ENCODE data around the gene CCDC134.
"Not testable (repeated sequence)": the region's sequence is repeated elsewhere in the genome, so short reads cannot be mapped to it uniquely, and the experiment has no call there.

The CCDC134 gene

DNA sequence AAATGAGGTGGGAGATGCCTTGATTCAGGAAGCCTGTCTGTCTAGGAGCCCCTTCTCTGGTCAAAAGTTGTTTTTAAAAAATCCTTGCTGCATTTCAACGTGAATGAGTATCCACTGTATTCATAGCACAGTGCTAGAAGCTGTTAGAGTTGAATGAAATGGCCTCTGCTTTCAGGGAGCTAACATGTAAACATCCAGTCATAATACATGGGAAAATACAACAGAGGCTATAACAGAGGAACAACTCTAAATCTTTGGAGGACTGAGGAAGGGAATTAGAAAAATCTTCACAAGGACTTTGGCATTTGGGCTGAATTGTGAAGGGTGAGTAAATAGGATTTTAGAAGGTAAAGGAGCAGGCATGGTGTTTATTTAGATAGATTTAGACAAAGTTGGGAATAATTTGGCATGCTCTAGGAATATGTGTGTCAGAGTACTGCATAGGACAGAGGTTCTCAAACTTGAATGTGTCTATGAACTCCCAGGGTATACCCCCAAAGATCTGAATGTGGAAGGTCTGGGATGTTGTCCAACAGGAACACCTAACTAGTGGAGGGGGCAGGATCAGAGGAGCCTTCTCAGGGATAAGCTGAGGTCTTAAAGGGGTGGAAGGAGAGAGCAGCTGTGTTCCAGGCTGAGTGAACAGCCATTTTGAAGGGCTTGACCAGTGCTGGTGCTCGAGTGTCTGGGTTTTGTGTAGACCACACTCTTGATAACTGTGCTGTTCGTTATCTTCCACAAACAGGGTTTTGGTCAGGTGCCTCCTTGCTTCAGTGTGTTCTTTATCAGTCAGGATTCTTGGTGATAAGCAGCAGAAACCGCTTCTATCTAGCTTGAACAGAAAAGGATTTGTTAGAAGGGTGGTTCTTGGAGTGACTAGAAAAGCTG is 45.1 kb downstream of the CCDC134 start:
- no peak for DNase-seq

DNA sequence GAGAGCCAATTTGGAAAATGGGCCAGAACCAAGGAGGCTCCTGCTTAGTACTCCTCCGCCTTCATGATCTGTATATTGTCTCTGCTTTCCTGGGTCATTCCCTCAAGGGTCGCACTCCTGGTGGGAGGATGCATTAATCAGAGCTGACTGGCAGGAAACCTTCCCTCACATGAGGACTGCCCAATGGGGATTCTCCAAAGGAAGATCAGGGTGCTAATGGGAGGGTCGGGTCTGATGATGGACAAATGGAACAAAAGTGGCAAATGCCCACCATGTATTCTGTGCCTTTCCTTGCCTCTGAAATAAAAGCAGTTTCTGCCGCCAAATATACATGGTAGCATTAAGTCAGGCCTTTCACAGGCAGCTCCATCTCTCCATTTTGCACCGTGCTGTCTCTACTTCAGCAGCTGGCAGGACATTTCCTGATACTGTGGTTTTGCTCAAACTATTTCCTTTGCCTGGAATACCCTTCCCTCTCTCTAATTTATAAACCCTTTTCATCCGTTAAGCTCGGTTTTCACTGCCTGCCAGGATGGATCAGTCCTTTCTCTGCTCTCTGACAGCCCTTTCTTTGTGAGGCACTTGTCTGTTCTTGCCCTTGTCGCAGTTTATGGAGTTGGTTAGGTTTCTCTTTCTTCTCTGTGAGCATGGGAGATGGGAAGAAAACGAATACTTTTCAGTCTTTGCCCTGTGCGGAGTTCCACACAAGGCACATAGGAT is 45.9 kb downstream of the CCDC134 start:
- no peak for DNase-seq

GRCh38 chr22:41847300-41847699 is 46.8 kb downstream of the CCDC134 start:
- DNase-seq = no peak

- DNase-seq = peak; percentile 26
These were observed 48.0 kb downstream of the CCDC134 start for GRCh38 chr22:41848468-41848867.

- no peak for DNase-seq
These were observed 56.0 kb downstream of the CCDC134 start for GRCh38 chr22:41856469-41856868.

DNA sequence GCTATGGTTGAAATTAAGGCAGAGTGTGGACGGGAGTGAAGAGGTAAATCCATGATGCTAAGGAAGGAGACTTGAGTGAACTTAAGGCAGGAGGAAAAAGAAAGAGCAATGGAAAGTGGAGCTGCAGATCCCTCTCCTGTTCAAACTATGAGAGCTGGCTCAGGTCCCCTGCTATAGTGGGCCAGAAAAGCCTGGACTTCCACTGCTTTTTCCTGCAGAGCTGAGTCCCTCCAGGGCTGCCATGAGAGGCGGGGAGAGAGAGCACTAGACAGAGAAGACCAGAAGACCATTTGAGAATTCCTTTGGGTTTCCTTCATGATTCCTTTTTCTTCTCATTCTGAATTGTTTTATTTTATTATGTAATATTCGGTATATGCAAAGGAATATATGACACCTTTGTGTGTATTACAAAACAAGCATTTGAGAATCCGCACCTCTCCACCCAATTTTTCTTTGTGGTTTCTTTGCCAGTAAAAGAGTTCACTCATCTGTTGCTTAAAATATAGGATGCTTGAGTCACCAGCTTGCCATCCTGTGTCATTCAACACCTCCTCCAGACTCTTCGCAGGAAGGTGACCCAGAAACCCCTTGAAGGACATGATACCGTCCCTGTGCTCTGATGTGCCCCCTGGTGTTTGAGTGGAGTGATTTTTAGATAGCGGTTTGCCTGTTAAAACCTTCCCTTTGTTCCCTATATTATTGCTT is 56.8 kb downstream of the CCDC134 start:
- DNase-seq = peak; percentile 85

DNA sequence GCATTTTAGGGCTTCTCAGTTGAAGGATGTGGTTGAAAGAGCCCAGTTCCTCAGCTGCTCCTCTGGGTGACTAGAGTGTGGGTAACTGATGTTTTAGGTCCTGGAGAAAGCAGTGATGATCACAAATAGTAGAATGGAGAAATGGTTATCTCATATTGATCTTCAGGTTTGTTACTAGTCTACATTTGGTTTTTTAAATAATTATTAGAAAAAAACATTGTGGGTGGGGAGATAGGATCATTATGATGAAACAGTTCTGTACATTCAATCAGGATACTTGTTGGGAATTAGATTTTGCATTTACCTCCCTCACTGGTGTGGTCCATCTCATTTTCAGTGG is 57.4 kb downstream of the CCDC134 start:
- DNase-seq = no peak

- DNase-seq = peak; percentile 49
These were observed 61.7 kb downstream of the CCDC134 start for GRCh38 chr22:41862160-41862529.

DNA sequence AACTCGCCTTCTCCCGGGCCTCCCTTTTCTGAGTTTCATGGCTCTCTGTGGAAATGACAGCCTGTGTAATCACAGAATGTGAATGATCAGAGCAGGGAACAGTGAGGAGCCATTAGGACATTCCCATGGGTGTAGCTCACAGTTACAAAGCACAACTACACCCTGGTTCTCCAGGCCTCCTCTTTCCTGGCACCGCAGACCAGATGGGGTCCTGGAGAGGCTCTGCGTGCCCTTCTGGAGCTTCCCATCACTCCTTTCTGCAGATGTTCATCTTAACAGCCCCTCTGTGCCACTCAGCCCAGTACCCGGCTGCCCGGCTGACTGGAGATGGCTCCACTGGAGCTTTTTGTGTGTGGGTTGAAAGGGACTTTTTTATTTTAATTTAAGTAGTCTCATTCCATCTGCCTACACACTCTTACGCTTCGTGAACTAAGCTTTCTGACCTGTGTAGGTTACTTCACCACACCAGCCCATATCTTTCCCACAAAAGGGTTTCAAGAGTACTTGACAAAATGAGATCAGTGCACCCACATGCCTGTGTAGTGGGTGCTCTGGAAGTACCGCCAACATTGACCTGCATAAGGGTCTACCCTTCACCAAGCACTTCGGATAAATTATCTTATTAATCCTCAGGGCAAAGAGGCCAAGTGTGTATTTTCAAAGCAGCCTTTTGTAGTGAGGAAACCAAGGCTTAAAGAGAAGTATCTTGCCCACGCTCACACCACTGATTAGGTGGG is 62.2 kb downstream of the CCDC134 start:
- peak; percentile 19 for DNase-seq

DNA sequence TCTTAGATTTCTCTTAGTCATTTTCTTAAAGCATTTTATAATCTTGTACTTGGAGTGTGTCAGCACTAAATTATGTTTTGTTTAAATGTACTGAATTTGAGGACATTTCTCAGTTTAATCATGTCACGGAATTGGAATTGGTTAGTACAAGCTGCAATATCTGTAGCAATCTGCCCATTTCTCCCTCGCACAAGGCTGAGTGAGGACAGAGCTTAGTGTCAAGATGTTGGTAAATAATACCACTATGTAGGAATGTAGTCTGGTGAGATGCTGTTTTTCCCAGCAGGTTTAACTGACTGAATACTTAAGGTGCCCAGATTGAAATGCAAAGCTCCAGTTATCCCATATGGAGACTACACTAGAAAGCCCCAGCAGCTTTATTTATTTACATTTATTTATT is 63.0 kb downstream of the CCDC134 start:
- no peak for DNase-seq

DNA sequence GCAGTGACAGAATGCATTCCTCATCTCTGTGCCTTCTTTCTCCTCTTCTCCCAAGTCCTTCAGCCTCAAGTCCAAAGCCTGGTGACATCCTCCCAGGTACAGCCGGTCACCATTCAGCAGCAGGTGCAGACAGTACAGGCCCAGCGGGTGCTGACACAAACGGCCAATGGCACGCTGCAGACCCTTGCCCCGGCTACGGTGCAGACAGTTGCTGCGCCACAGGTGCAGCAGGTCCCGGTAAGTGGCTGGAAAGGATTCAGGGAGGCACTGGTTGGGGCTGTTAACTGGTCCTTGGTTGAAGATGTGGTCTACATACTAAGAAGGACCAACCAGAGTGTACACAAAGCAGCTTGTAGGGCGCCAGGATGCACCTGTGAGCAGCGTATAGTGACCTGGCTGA is 68.1 kb downstream of the CCDC134 start:
- DNase-seq = no peak

DNA sequence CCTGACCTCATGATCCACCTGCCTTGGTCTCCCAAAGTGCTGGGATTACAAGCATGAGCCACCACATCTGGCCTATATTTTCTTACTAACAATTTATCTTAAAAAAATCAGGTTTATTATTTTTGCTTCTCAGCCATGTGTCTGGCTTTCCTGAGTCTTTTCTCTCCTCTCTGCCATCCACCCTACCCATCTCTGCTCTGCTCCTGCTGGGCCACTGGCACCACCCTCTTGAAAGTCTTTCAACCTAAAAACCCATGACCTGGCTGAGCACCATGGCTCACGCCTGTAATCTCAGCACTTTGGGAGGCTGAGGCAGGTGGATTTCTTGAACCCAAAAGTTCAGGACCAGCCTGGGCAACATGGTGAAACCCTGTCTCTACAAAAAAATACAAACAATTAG is 69.6 kb downstream of the CCDC134 start:
- DNase-seq = not testable (repeated sequence)

DNA sequence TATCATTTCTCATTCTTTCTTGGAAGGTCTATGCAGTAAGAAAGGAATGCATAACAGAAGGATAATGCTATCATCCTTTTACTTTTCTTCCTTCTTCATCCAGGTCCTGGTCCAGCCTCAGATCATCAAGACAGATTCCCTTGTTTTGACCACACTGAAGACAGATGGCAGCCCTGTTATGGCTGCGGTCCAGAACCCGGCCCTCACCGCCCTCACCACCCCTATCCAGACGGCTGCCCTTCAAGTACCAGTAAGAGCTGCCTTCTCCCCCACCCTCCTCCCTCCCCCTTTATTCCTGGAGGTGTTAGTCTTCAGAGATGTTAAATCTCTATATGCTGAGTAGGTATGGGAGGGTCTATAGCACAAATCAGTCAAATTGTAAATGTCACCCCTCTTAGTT is 70.3 kb downstream of the CCDC134 start:
- no peak for DNase-seq

DNA sequence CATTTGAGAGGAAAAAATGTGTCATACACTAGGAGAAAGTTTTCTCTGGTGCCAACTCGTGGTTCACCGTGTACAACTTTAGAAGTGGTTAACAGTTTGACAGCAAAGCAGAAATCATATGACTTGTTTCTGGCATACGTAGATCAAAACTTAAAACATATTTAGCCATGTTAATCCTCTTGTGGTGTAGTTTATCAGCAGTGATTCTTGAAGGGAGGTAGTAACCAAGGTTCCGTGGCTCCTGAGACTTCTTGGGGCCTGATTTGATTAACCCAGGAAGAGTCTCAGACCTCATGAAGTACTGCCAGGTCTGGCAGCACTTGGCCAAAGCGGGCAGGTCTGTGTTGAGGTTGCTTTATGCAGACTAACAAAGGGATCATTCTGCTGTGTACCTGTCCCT is 72.9 kb downstream of the CCDC134 start:
- peak; percentile 59 for DNase-seq

- no peak for DNase-seq
These were observed 73.6 kb downstream of the CCDC134 start for GRCh38 chr22:41874090-41874489.

DNA sequence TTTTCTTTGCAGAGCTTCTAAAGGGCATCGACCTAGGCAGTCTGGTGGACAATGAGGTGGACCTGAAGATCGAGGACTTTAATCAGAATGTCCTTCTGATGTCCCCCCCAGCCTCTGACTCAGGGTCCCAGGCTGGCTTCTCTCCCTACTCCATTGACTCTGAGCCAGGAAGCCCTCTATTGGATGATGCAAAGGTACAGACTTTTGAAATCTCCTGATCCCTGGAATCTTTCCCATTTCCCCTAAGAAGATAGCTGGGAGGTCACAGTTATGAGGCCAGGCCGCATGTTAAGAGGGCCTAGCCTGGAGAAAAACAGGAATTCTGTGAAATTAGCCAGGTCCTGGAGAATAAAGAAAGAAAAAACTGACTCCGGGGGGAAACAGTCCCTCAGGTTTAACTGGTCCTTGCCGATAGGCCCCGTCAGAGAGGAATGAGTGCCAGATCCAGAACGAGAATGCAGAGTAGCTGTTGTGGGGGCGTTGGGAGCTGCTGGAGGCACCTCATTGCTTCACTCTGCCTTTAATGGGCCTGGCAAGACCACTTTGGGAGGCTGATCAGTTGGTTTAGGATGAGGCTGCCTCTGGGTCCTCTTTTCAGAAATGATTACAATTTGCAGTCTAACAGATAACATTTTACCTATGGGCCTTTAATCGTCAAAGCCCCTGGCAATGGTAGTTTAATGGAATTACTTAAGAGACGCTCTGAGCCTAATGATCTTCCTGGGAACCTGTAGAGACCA is 75.2 kb downstream of the CCDC134 start:
- DNase-seq = no peak
